Fibroblast of lung (primary cell): ENCODE measurements around the gene ARMH4.

Experiments used
- EZH2 ChIP-seq: IDR thresholded peaks from 2 replicates; pipeline ENCODE4 v1.5.1; 2012; ENCODE audit warnings: low read length, control low read depth, mild to moderate bottlenecking; ENCODE audit errors: missing control alignments
- TF ChIP-seq, protein P1 (sequence below), 2 donors: IDR thresholded peaks in 1 of 2; conservative IDR thresholded peaks in 1 of 2; 1 replicate in 1 of 2; 2 replicates in 1 of 2; pipeline ENCODE4 v1.5.1; 2011 to 2012; ENCODE audit warnings: low read length in 2 of 2, control low read depth in 1 of 2, inconsistent platforms in 1 of 2, low read depth in 1 of 2, mild to moderate bottlenecking in 1 of 2

DNA sequence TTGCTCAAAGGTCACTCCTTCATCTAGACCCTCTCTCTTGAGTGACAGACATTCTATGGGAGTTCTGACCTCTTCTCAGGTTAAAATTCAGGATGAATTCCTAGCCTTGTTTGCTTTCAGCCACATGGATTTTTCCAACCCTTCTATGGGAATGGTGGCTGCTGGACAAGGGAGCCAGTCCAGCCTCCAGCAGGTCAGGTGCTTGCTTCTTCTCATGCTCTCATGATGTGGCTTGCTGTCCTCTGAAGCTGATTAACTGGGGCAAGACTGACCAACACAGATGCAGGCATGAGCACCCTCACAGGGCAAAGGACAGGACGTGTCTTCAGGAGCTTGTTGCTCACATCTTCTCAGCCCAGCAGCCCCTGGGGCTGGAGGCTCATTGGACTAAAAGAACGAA, 188.9 kb downstream of the ARMH4 start:
- no peak for TF ChIP-seq EZH2
- TF ChIP-seq, protein P1, sequence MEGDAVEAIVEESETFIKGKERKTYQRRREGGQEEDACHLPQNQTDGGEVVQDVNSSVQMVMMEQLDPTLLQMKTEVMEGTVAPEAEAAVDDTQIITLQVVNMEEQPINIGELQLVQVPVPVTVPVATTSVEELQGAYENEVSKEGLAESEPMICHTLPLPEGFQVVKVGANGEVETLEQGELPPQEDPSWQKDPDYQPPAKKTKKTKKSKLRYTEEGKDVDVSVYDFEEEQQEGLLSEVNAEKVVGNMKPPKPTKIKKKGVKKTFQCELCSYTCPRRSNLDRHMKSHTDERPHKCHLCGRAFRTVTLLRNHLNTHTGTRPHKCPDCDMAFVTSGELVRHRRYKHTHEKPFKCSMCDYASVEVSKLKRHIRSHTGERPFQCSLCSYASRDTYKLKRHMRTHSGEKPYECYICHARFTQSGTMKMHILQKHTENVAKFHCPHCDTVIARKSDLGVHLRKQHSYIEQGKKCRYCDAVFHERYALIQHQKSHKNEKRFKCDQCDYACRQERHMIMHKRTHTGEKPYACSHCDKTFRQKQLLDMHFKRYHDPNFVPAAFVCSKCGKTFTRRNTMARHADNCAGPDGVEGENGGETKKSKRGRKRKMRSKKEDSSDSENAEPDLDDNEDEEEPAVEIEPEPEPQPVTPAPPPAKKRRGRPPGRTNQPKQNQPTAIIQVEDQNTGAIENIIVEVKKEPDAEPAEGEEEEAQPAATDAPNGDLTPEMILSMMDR (conservative IDR thresholded peaks at IDR 0.05 in 1 of 2, IDR thresholded peaks at IDR 0.05 in 1 of 2; ENCODE audit: low read depth in 1 of 2, low read length in 2 of 2), result no peak
